Psoas muscle (tissue), 8 donors: ENCODE results near the gene HSCB. TPM values are rescaled to one million over a fixed set of nuclear protein-coding genes. Genes with fewer than 3 reads are reported as not detected.
"Not testable (repeated sequence)": the region's sequence is repeated elsewhere in the genome, so short reads cannot be mapped to it uniquely, and the experiment has no call there.

Experiments used
- ATAC-seq, 4 donors: fragments of 200-7000 bp; cut with Tn5 transposase; one replicate each; pipeline ENCODE4 v1.9.1; 2020; ENCODE audit warnings: moderate library complexity in 3 of 4, mild to moderate bottlenecking in 2 of 4
- DNase-seq, 2 donors: peaks; one replicate each; pipeline ENCODE4 v3.0.0-alpha.2; 2020
- H3K27ac ChIP-seq: fragments of 200-600 bp; one replicate; pipeline ENCODE4 v1.8.0; 2022
- H3K27me3 ChIP-seq, 3 donors: fragments of 200-600 bp in 1 of 3; one replicate each; pipeline versions ENCODE4 v1.6.1 to v1.8.0; 2013 to 2022; ENCODE audit warnings: low read length in 2 of 3, mild to moderate bottlenecking in 2 of 3, moderate library complexity in 1 of 3; ENCODE audit not compliant: insufficient read depth in 3 of 3
- H3K36me3 ChIP-seq, 2 donors: fragments of 200-600 bp in 1 of 2; one replicate each; pipeline versions ENCODE4 v1.6.1 to v1.8.0; 2013 to 2022; ENCODE audit warnings: low read depth in 1 of 2, mild to moderate bottlenecking in 1 of 2, moderate library complexity in 1 of 2; ENCODE audit not compliant: insufficient read depth in 1 of 2
- H3K4me1 ChIP-seq: fragments of 200-600 bp; one replicate; pipeline ENCODE4 v1.8.0; 2022
- H3K4me3 ChIP-seq: fragments of 200-600 bp; one replicate; pipeline ENCODE4 v1.8.0; 2022; ENCODE audit warnings: mild to moderate bottlenecking
- H3K9me3 ChIP-seq: fragments of 200-600 bp; one replicate; pipeline ENCODE4 v1.8.0; 2022
- WGBS, 3 donors: extraction: QIAGEN DNeasy Blood & Tissue Kit; methylation state at CpG; one replicate each; pipeline versions ENCODE4 v1.1.6 to v1.1.7; 2013; 5-methylcytosine and 5-hydroxymethylcytosine counted together
- intact Hi-C, 2 donors: fragments of 100-400 bp; cut with DNase I; formaldehyde crosslinking; loops; one replicate each; pipeline versions ENCODE4 v1.11.0 to v1.14.2; 2022
- long read RNA-seq, 2 donors: library from polyadenylated mRNA; unstranded; transcript quantifications; one replicate each; pipeline ENCODE4 v2.0.0, GENCODE V29; 2021
- polyA plus RNA-seq, 3 donors: library from polyadenylated mRNA; stranded (reverse); fragments of 200-250 nt; gene quantifications; one replicate each; pipeline ENCODE4 v1.2.3, GENCODE V29; 2013
- total RNA-seq, 4 donors: library from RNA; stranded (reverse); fragmentation: NEBNext Ultra II Directional in 2 of 4; extraction: Animal tissue kit (Norgen Biotek cat#: 25700) in 2 of 4; gene quantifications; one replicate each; pipeline versions ENCODE4 v1.2.1 to v1.2.4, GENCODE V29; 2021 to 2023
- TF ChIP-seq, protein P1 (sequence below): fragments of 200-600 bp; IDR thresholded peaks from one replicate; pipeline ENCODE4 v1.8.0; 2022; ENCODE audit warnings: antibody characterized with exemption
- donor health status: healthy with polysubstance abuse.
- donor health status: DM: no; HTN: no; CAD: no; lungs with moderate emphysema.
- donor health status: Bipolar disorder and iron deficiency.
- donor health status: healthy.
- donor health status: DM: yes; HTN: yes; CAD: no.
- donor health status: DM: no; HTN: no; CAD: no.
- donor health status: DM: no; HTN: no; CAD: no.
- donor health status: DM: yes; HTN: yes; CAD: no.

HSCB gene, protein sequence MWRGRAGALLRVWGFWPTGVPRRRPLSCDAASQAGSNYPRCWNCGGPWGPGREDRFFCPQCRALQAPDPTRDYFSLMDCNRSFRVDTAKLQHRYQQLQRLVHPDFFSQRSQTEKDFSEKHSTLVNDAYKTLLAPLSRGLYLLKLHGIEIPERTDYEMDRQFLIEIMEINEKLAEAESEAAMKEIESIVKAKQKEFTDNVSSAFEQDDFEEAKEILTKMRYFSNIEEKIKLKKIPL
- total RNA-seq (10 to 100 TPM; 10.3 to 15.7 (median 11.3) TPM), polyA plus RNA-seq (10 to 100 TPM; 13.0 to 26.5 (median 24.1) TPM)
- long read RNA-seq, donor 1, partial matches to known transcripts: 0 of 8 reads
- long read RNA-seq, donor 1, other reads (novel, unspliced or antisense): 4 of 8 reads
- long read RNA-seq, donor 2, transcript HSCB-201 (6 exons, 1,114 nt): major isoform, 11 of 16 reads
- long read RNA-seq, donor 2, partial matches to known transcripts: 0 of 16 reads
- long read RNA-seq, donor 2, other reads (novel, unspliced or antisense): 3 of 16 reads

DNA sequence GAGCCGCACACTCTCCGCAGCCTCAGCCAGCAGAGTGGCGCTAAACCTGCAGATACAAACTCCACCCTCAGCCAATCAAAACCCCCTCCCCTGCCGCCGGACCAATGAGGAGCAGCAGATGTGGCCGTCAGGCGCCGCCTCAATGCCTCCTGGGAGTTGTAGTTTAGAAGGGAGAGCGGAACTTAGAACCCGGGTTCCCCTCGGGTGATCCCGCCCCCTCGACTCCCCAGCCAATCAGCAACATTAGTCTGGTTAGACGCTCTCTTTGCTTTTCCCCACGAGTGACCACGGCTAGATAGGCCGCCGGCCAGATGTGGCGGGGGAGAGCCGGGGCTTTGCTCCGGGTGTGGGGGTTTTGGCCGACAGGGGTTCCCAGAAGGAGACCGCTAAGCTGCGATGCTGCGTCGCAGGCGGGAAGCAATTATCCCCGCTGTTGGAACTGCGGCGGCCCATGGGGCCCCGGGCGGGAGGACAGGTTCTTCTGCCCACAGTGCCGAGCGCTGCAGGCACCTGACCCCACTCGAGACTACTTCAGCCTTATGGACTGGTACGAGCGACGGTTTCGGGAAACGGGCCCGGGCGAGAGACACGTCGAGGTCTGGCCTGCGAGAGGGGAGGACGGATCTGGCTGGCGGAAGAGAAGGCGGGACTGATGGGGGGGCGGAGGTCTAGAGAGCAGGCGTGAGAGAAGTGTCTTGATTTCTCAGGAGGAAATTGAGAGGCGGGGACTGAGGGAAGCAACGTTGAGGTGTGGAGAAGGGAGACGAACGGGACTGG is at the start of gene HSCB, which contains the start of gene CHEK2:
TSS of gene HSCB (plus strand) at position 255 of the 777 bp plus-strand sequence. CDS start at position 312, 57 bp downstream.
TSS of gene CHEK2 (minus strand) at position 36 of the 777 bp plus-strand sequence. CDS start 7,099 bp downstream, outside the sequence.
- intact Hi-C loops: loop anchor here (1.0 to 2.0 kb wide), 2 partner anchors 29 to 58 kb away; partner anchors contain the start of gene XBP1 (in 1 of the 2)

DNA sequence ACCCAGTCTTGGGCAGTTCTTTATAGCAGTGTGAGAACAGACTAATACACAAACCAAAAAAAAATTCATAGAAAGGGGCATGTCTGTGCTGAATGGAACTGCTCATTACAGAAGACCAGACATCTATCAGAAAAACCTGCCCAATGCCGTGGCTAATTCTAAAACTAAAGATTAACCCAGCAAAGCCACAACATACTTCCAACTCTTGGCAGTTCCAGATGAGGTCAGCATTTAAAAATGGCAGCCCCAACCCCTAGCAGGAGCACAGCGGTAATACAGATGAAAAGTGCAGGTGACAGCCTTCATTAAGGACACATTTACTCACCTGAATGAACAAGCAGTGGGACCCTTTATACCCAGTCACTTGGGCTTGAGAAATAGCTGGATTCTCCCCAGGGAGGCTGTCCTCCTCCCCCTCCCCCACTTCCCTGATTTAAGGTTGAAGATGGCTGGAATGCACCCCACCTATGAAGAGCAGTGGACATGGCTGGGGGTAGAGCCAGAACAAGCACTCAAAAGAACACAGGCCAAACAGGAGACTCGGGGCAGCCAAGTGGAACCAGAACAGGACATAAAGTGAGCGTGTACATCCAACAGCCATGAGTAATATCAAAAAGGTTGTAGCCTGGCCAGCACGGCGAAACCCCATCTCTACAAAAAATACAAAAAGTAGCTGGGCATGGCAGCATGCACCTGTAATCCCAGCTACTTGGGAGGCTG is 48.6 kb upstream of the HSCB start:
- not testable (repeated sequence) for H3K27ac ChIP-seq

More for the DNA sequence above, at the start of gene HSCB, which contains the start of gene CHEK2:
- ATAC-seq (peak; percentile 99), DNase-seq (peak; percentile 97 to 99)
- peaks cover 8% of the 10 kb centered on the region for H3K4me1 ChIP-seq
- H3K27me3 ChIP-seq: no peaks in the 10 kb centered on the region
- TF ChIP-seq, protein P1, sequence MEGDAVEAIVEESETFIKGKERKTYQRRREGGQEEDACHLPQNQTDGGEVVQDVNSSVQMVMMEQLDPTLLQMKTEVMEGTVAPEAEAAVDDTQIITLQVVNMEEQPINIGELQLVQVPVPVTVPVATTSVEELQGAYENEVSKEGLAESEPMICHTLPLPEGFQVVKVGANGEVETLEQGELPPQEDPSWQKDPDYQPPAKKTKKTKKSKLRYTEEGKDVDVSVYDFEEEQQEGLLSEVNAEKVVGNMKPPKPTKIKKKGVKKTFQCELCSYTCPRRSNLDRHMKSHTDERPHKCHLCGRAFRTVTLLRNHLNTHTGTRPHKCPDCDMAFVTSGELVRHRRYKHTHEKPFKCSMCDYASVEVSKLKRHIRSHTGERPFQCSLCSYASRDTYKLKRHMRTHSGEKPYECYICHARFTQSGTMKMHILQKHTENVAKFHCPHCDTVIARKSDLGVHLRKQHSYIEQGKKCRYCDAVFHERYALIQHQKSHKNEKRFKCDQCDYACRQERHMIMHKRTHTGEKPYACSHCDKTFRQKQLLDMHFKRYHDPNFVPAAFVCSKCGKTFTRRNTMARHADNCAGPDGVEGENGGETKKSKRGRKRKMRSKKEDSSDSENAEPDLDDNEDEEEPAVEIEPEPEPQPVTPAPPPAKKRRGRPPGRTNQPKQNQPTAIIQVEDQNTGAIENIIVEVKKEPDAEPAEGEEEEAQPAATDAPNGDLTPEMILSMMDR: peak; percentile 1
- H3K4me3 ChIP-seq: peak within 1 kb of the TSS; percentile 98
- WGBS, 3 donors: 0% methylated on average over 52 to 54 of the region's 54 CpGs
- H3K9me3 ChIP-seq: no peaks in the 10 kb centered on the region
- peak within 1 kb of the TSS; percentile 97 for H3K27ac ChIP-seq
- H3K36me3 ChIP-seq: peaks cover 0 to 37% of the 10 kb centered on the region in 2 donors

DNA sequence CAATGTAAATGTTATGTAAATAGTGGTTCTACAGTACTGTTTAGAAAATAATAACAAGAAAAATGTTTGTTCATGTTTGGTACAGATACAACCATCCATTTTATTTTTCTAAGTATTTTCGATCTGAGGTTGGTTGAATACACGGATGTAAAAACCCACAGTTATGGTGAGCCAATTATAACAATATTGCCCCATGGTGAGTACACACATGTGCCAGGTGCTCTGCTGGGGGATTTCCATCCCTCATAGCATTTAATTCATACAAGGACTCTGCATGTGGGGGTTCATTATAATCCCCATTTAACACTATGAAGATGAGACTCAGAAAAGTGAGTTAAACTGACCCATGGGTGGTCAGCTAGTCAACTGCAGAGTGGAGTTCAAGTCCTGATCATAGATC is 38.9 kb upstream of the HSCB start:
- TF ChIP-seq, protein P1: no peak
- no peak for ATAC-seq
- no peaks in the 10 kb centered on the region for H3K4me1 ChIP-seq
- DNase-seq: no peak
- no peak overlapping the region for H3K4me3 ChIP-seq
- intact Hi-C loops: no loop called here
- H3K9me3 ChIP-seq: no peaks in the 10 kb centered on the region
- no peaks in the 10 kb centered on the region for H3K36me3 ChIP-seq
- H3K27ac ChIP-seq: no peak overlapping the region
- WGBS, 3 donors: 91 to 97% (median 95%) methylated on average over 2 of the region's 2 CpGs
- H3K27me3 ChIP-seq: no peaks in the 10 kb centered on the region

More for the DNA sequence above, 48.6 kb upstream of the HSCB start:
- ATAC-seq, H3K4me1 ChIP-seq, H3K9me3 ChIP-seq, H3K36me3 ChIP-seq, intact Hi-C loops, DNase-seq, H3K4me3 ChIP-seq, H3K27me3 ChIP-seq: not testable (repeated sequence)
- 88 to 95% (median 94%) methylated on average over 6 of the region's 6 CpGs for WGBS, 3 donors

DNA sequence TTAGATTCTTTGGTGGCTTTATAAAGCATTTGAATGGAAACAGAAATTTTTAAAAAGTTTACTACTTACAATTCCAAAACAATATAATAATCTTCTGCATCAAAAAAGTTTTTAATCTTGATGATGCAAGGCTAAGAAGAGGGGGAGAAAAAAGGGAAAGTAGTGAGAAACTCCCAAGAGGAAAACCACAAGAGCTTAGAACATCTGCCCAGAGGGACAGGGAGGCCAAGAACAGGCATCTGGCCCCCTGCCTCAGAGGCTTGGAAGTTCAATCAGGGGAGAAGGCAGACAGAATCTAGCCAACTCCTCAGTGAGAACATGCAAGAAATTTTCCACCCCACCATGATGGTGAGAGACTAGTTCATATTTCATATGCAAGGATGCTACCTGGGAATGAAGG is 38.4 kb upstream of the HSCB start:
- no peak for DNase-seq
- intact Hi-C loops: no loop called here
- H3K9me3 ChIP-seq: no peaks in the 10 kb centered on the region
- no peak for ATAC-seq
- H3K27me3 ChIP-seq: no peaks in the 10 kb centered on the region
- no peak overlapping the region for H3K4me3 ChIP-seq
- H3K27ac ChIP-seq: no peak overlapping the region
- no peaks in the 10 kb centered on the region for H3K4me1 ChIP-seq
- no peaks in the 10 kb centered on the region for H3K36me3 ChIP-seq
- TF ChIP-seq, protein P1: no peak
